ENCODE data around the gene SHROOM3.

GRCh38 chr4:76623217-76624045, 188.4 kb downstream of the SHROOM3 start:
- TF ChIP-seq GATA2 (IDR thresholded peaks at IDR 0.05; ENCODE audit: low read depth, low read length) (no peak), GATA3 (IDR thresholded peaks at IDR 0.05; ENCODE audit: low read depth, low read length) (no peak)

All from SH-SY5Y (cell line).